B cell (primary cell): ENCODE measurements around the gene ARHGEF7. TPM values are rescaled to one million over a fixed set of nuclear protein-coding genes. Genes with fewer than 3 reads are reported as not detected.
A peak's percentile ranks its signal among the peaks of the same experiment; 100 is the strongest.

Source experiments
- ATAC-seq: fragments of 200-7000 bp; cut with Tn5 transposase; one replicate; pipeline ENCODE4 v1.10.0; 2021; ENCODE audit warnings: low read depth, mild to moderate bottlenecking, moderate number of reproducible peaks, moderate library complexity
- CTCF ChIA-PET: fragments of 350-600 bp; sonication (Branson Sonifier 250); formaldehyde crosslinking; loops from one replicate; lab custom pipeline; 2021; ENCODE audit warnings: antibody characterized with exemption, inconsistent platforms; lab: Charles Lee
- POLR2A ChIA-PET: fragments of 350-600 bp; sonication (Branson Sonifier 250); formaldehyde crosslinking; loops from one replicate; lab custom pipeline; 2021; ENCODE audit warnings: antibody characterized with exemption; lab: Charles Lee
- DNase-seq: peaks from one replicate; pipeline ENCODE4 v3.0.0; 2013
- H2AFZ ChIP-seq: 2 replicates; pipeline ENCODE4 v1.6.1; 2012; ENCODE audit warnings: mild to moderate bottlenecking, low read depth, low read length; ENCODE audit not compliant: insufficient read depth, poor library complexity, severe bottlenecking
- H3K27ac ChIP-seq, 2 donors: 1 replicate in 1 of 2; 2 replicates in 1 of 2; pipeline ENCODE4 v1.5.1; 2012 to 2013; ENCODE audit warnings: low read length in 2 of 2, mild to moderate bottlenecking in 2 of 2, moderate library complexity in 1 of 2
- H3K27me3 ChIP-seq, 4 experiments: fragments of 200-600 bp in 1 of 4; sonication (generic) in 1 of 4; replicated peaks in 1 of 4; 1 replicate in 2 of 4; 2 replicates in 2 of 4; pipeline versions ENCODE4 v1.6.1 to v1.7.0; 2013 to 2016; ENCODE audit warnings: low read length in 3 of 4, mild to moderate bottlenecking in 2 of 4, mixed read lengths in 1 of 4, moderate library complexity in 1 of 4; ENCODE audit not compliant: insufficient read depth in 4 of 4, control insufficient read depth in 3 of 4; ENCODE audit errors: control extremely low read depth in 1 of 4
- H3K36me3 ChIP-seq, 2 experiments: replicated peaks in 1 of 2; 1 replicate in 1 of 2; 2 replicates in 1 of 2; pipeline versions ENCODE4 v1.6.1 to v1.7.1; 2013; ENCODE audit warnings: low read length in 1 of 2; ENCODE audit not compliant: insufficient read depth in 2 of 2, control insufficient read depth in 1 of 2; ENCODE audit errors: control extremely low read depth in 1 of 2, extremely low read depth in 1 of 2
- H3K4me1 ChIP-seq, 2 donors: fragments of 200-600 bp in 1 of 2; sonication (generic) in 1 of 2; 1 replicate in 1 of 2; 2 replicates in 1 of 2; pipeline versions ENCODE4 v1.5.1 to v1.6.1; 2013 to 2017; ENCODE audit warnings: low read length in 2 of 2; ENCODE audit not compliant: control insufficient read depth in 2 of 2, insufficient read depth in 2 of 2
- H3K4me2 ChIP-seq: replicated peaks from 2 replicates; pipeline ENCODE3; 2012; ENCODE audit warnings: mild to moderate bottlenecking, low read depth, low read length; ENCODE audit not compliant: poor library complexity, severe bottlenecking
- H3K4me3 ChIP-seq, 5 experiments: fragments of 200-600 bp in 1 of 5; sonication (generic) in 1 of 5; 1 replicate in 3 of 5; 2 replicates in 2 of 5; pipeline versions ENCODE4 v1.5.1 to v1.7.0; 2011 to 2016; ENCODE audit warnings: low read length in 4 of 5, mild to moderate bottlenecking in 4 of 5, low read depth in 2 of 5, control low read depth in 1 of 5, moderate library complexity in 1 of 5; ENCODE audit not compliant: insufficient read depth in 1 of 5; ENCODE audit errors: control extremely low read depth in 1 of 5, extremely low read depth in 1 of 5
- H3K79me2 ChIP-seq: fragments of 200-600 bp; sonication (generic); one replicate; pipeline ENCODE4 v1.6.0; 2016; ENCODE audit warnings: low read length; ENCODE audit not compliant: control insufficient read depth, insufficient read depth
- H3K9ac ChIP-seq: fragments of 200-600 bp; sonication (generic); 2 replicates; pipeline ENCODE4 v1.6.1; 2017; ENCODE audit warnings: mild to moderate bottlenecking, low read length, moderate library complexity
- H3K9me3 ChIP-seq, 3 donors: one replicate each; pipeline versions ENCODE4 v1.6.1 to v1.7.1; 2013; ENCODE audit warnings: low read length in 2 of 3; ENCODE audit not compliant: control insufficient read depth in 2 of 3, insufficient read depth in 1 of 3; ENCODE audit errors: control extremely low read depth in 1 of 3
- H4K20me1 ChIP-seq: 2 replicates; pipeline ENCODE4 v1.6.0; 2012; ENCODE audit warnings: mild to moderate bottlenecking, low read length; ENCODE audit not compliant: insufficient read depth, control insufficient read depth, poor library complexity, severe bottlenecking
- H3K27ac Mint-ChIP-seq: one replicate; pipeline ENCODE4 v1.8.0; 2021; ENCODE audit warnings: mixed read lengths
- H3K27me3 Mint-ChIP-seq: one replicate; pipeline ENCODE4 v1.8.0; 2021; ENCODE audit warnings: mixed read lengths
- H3K4me1 Mint-ChIP-seq: one replicate; pipeline ENCODE4 v1.8.0; 2021; ENCODE audit warnings: mixed read lengths
- H3K4me3 Mint-ChIP-seq: one replicate; pipeline ENCODE4 v1.8.0; 2021; ENCODE audit warnings: mixed read lengths
- H3K9me3 Mint-ChIP-seq: one replicate; pipeline ENCODE4 v1.8.0; 2022; ENCODE audit warnings: mixed read lengths; ENCODE audit not compliant: insufficient read depth
- CTCF ChIP-seq: fragments of 200-600 bp; IDR thresholded peaks from one replicate; pipeline ENCODE4 v1.8.0; 2022; ENCODE audit warnings: antibody characterized with exemption, mild to moderate bottlenecking
- EZH2 ChIP-seq: IDR thresholded peaks from 2 replicates; pipeline ENCODE4 v1.6.1; 2012; ENCODE audit warnings: borderline replicate concordance, low read depth, mild to moderate bottlenecking, moderate library complexity, low read length; ENCODE audit not compliant: insufficient read depth, poor library complexity, severe bottlenecking
- WGBS: methylation state at CpG from one replicate; pipeline ENCODE4 v1.1.5; 2013; ENCODE audit warnings: missing lambda C conversion rate; ENCODE audit not compliant: insufficient coverage; 5-methylcytosine and 5-hydroxymethylcytosine counted together
- intact Hi-C: fragments of 100-400 bp; cut with micrococcal nuclease; formaldehyde crosslinking; loops from one replicate; pipeline ENCODE4 v1.10.0; 2022
- polyA plus RNA-seq: library from polyadenylated mRNA; depleted of rRNA; stranded (reverse); fragments of >200 nt; gene quantifications from 2 replicates; pipeline ENCODE4 v1.2.3, GENCODE V29; 2012
- total RNA-seq, 2 donors: library from RNA; stranded (reverse); fragments of 120-200 nt in 1 of 2; gene quantifications; 1 replicate in 1 of 2; 2 replicates in 1 of 2; pipeline versions ENCODE4 v1.2.3 to v1.2.4, GENCODE V29; 2013 to 2022

Gene ARHGEF7
- total and polyA plus RNA-seq, 2 donors (not counting 1 experiment from before 2014, with no cell fraction given) = 62.3 to 125 TPM

DNA sequence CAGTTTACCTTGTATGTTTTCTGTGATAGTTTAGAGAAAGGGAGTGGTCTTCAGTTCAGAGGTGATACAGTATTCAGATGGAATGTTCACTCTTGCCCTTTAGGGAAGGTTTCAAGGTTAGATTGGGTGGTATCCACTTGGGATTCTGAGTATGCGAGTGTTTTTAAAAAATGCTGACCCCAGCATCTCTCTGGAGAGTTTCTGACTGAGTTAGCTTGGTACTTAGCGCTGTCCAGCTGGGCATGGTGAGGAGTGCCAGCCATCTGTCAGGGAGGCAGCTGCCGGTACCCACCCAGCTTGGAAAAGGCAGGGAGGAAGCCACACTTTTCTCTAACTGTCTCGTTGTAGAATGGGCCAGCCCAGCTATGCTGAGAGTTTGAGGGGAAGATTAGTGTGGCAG is 63.3 kb downstream of the ARHGEF7 start:
- no peak overlapping the region for H3K4me2 ChIP-seq
- ATAC-seq = no peak
- H3K36me3 ChIP-seq = peaks cover 14 to 20% of the 10 kb centered on the region in 2 experiments
- H3K79me2 ChIP-seq = peaks cover 97% of the 10 kb centered on the region
- H3K4me1 Mint-ChIP-seq = peaks cover 82% of the 10 kb centered on the region
- CTCF ChIA-PET = interaction anchor here (0.6 to 1.9 kb wide), 3 partner anchors 17 to 111 kb away, joined by 4 to 9 read pairs (median 5); no protein-coding TSS in a partner anchor
- no peak overlapping the region for H3K4me3 ChIP-seq
- peak overlapping the region in 1 of 2 donors; percentile 73 for H3K27ac ChIP-seq
- H3K4me3 Mint-ChIP-seq = no peak overlapping the region
- H3K9me3 ChIP-seq = peaks cover 0 to 15% (median 7%) of the 10 kb centered on the region in 3 donors
- no peaks in the 10 kb centered on the region for H3K27me3 Mint-ChIP-seq
- H4K20me1 ChIP-seq = peaks cover 18% of the 10 kb centered on the region
- peaks cover 47 to 67% of the 10 kb centered on the region in 2 donors for H3K4me1 ChIP-seq
- POLR2A ChIA-PET = no interaction called here
- intact Hi-C loops = no loop called here
- H3K27me3 ChIP-seq = no peaks in the 10 kb centered on the region
- H2AFZ ChIP-seq = no peak overlapping the region
- 58% methylated on average over 4 of the region's 4 CpGs for WGBS
- no peaks in the 10 kb centered on the region for H3K9me3 Mint-ChIP-seq
- H3K9ac ChIP-seq = no peak overlapping the region
- H3K27ac Mint-ChIP-seq = peak overlapping the region; percentile 95
- TF ChIP-seq CTCF (no peak), EZH2 (no peak)
- DNase-seq = no peak
